Activated CD8-positive, alpha-beta memory T cell treated with anti-CD3 and anti-CD28 coated beads, Interleukin-2, amount 50 U/mL, for 24 hours (primary cell): Measurements from ENCODE around the gene STARD7.
"Not testable (repeated sequence)": the region's sequence is repeated elsewhere in the genome, so short reads cannot be mapped to it uniquely, and the experiment has no call there.

Experiments
- DNase-seq: peaks from one replicate; pipeline ENCODE4 v3.0.0-alpha.2; 2020; ENCODE audit errors: extremely low read depth

Gene STARD7

GRCh38 chr2:96236882-96237281 is 28.3 kb upstream of the STARD7 start:
- no peak for DNase-seq

GRCh38 chr2:96233880-96234316 is 25.3 kb upstream of the STARD7 start:
- DNase-seq: no peak

- no peak for DNase-seq
Measured at GRCh38 chr2:96233436-96233835, 24.8 kb upstream of the STARD7 start.

- no peak for DNase-seq
Measured at GRCh38 chr2:96231316-96231715, 22.7 kb upstream of the STARD7 start.

- DNase-seq: no peak
Measured at GRCh38 chr2:96225016-96225533, 16.4 kb upstream of the STARD7 start.

GRCh38 chr2:96221106-96221505 is 12.5 kb upstream of the STARD7 start:
- DNase-seq: not testable (repeated sequence)

- DNase-seq: not testable (repeated sequence)
Measured at GRCh38 chr2:96219959-96220358, 11.3 kb upstream of the STARD7 start.

- DNase-seq: no peak
Measured at GRCh38 chr2:96218508-96219131, 10.0 kb upstream of the STARD7 start.

GRCh38 chr2:96214554-96214953 is 5.9 kb upstream of the STARD7 start:
- no peak for DNase-seq

GRCh38 chr2:96213379-96213778 is 4.8 kb upstream of the STARD7 start:
- no peak for DNase-seq

GRCh38 chr2:96212339-96212738 is 3.7 kb upstream of the STARD7 start:
- no peak for DNase-seq

- no peak for DNase-seq
Measured at GRCh38 chr2:96209729-96210085, 1.1 kb upstream of the STARD7 start.

- DNase-seq: no peak
Measured at GRCh38 chr2:96209011-96209728, 543 bp upstream of the STARD7 start.

- DNase-seq: no peak
Measured at GRCh38 chr2:96207774-96208142, 869 bp downstream of the STARD7 start.

GRCh38 chr2:96207073-96207773 is 1.4 kb downstream of the STARD7 start:
- no peak for DNase-seq

- no peak for DNase-seq
Measured at GRCh38 chr2:96205888-96206287, 2.7 kb downstream of the STARD7 start.

GRCh38 chr2:96204836-96205624 is 3.6 kb downstream of the STARD7 start:
- DNase-seq: no peak

- no peak for DNase-seq
Measured at GRCh38 chr2:96203130-96204028, 5.2 kb downstream of the STARD7 start.

GRCh38 chr2:96202152-96202854 is 6.3 kb downstream of the STARD7 start:
- no peak for DNase-seq

- no peak for DNase-seq
Measured at GRCh38 chr2:96201338-96201737, 7.3 kb downstream of the STARD7 start.
